ENCODE data around the gene ZNF280B. TPM values are rescaled to one million over a fixed set of nuclear protein-coding genes. Genes with fewer than 3 reads are reported as not detected.

ZNF280B gene
- polyA plus RNA-seq, 3 donors, result 0.04 TPM; not detected in 2

- Histone ChIP-seq H3K27me3 (ENCODE audit: control insufficient read depth in 2 of 2, insufficient read depth in 2 of 2, low read length in 2 of 2) (no peaks in the 10 kb centered on the region), H4K20me1 (ENCODE audit: insufficient read depth, low read length) (no peaks in the 10 kb centered on the region), H3K4me3 (replicated peaks in 1 of 3; ENCODE audit: low read depth in 2 of 3, low read length in 3 of 3) (no peak overlapping the region), H3K36me3 (replicated peaks in 1 of 2; ENCODE audit: control insufficient read depth in 1 of 2, insufficient read depth in 2 of 2, low read length in 2 of 2) (no peaks in the 10 kb centered on the region), H3K9ac (ENCODE audit: insufficient read depth, low read length, poor library complexity, severe bottlenecking) (no peak overlapping the region), H2AFZ (ENCODE audit: insufficient read depth, low read depth, low read length, poor library complexity, severe bottlenecking) (no peak overlapping the region), H3K4me2 (replicated peaks; ENCODE audit: extremely low read depth, low read length, poor library complexity, severe bottlenecking) (no peak overlapping the region), H3K4me1 (ENCODE audit: control insufficient read depth in 1 of 2, insufficient read depth in 2 of 2, low read length in 2 of 2) (peaks cover 5 to 19% of the 10 kb centered on the region in 2 donors), H3K27ac (ENCODE audit: low read depth in 1 of 2, low read length in 2 of 2) (no peak overlapping the region), H3K79me2 (ENCODE audit: insufficient read depth, low read length) (no peaks in the 10 kb centered on the region), H3K9me3 (replicated peaks in 1 of 2; ENCODE audit: control insufficient read depth in 1 of 2, insufficient read depth in 1 of 2, low read length in 2 of 2) (no peaks in the 10 kb centered on the region)
- H3K9me3 Mint-ChIP-seq, result peaks cover 0 to 4% (median 1%) of the 10 kb centered on the region in 7 donors
- WGBS (ENCODE audit: insufficient coverage), result 97% methylated on average over 11 of the region's 14 CpGs
- peaks cover 0 to 2% (median 0%) of the 10 kb centered on the region in 3 donors for H3K27me3 Mint-ChIP-seq (ENCODE audit: low read depth in 3 of 3)
- no peak for DNase-seq
- no peaks in the 10 kb centered on the region for H3K36me3 Mint-ChIP-seq
- intact Hi-C loops (cut with micrococcal nuclease), result no loop called here
- no peak overlapping the region for H3K4me3 Mint-ChIP-seq
- H3K4me1 Mint-ChIP-seq, result peaks cover 16% of the 10 kb centered on the region
- no peak for TF ChIP-seq CTCF (IDR thresholded peaks at IDR 0.05)
- H3K27ac Mint-ChIP-seq, result no peak overlapping the region
Measured at GRCh38 chr22:22556578-22556977, 48.0 kb upstream of the ZNF280B start.

- WGBS (ENCODE audit: insufficient coverage), result 95% methylated on average over 5 of the region's 9 CpGs
- H3K9me3 Mint-ChIP-seq, result peaks cover 0 to 4% (median 1%) of the 10 kb centered on the region in 7 donors
- H3K4me1 Mint-ChIP-seq, result peaks cover 16% of the 10 kb centered on the region
- H3K79me2 ChIP-seq (ENCODE audit: insufficient read depth, low read length), result no peaks in the 10 kb centered on the region
- DNase-seq, result no peak
- intact Hi-C loops (cut with micrococcal nuclease), result no loop called here
- H3K36me3 ChIP-seq (replicated peaks in 1 of 2; ENCODE audit: control insufficient read depth in 1 of 2, insufficient read depth in 2 of 2, low read length in 2 of 2), result no peaks in the 10 kb centered on the region
- H3K9me3 ChIP-seq (replicated peaks in 1 of 2; ENCODE audit: control insufficient read depth in 1 of 2, insufficient read depth in 1 of 2, low read length in 2 of 2), result no peaks in the 10 kb centered on the region
- H3K27ac Mint-ChIP-seq, result peak overlapping the region in 1 of 7 donors; percentile 71
- H4K20me1 ChIP-seq (ENCODE audit: insufficient read depth, low read length), result no peaks in the 10 kb centered on the region
- no peak for TF ChIP-seq CTCF (IDR thresholded peaks at IDR 0.05)
- H3K27me3 ChIP-seq (ENCODE audit: control insufficient read depth in 2 of 2, insufficient read depth in 2 of 2, low read length in 2 of 2), result no peaks in the 10 kb centered on the region
- H3K4me2 ChIP-seq (replicated peaks; ENCODE audit: extremely low read depth, low read length, poor library complexity, severe bottlenecking), result no peak overlapping the region
- H3K4me3 ChIP-seq (replicated peaks in 1 of 3; ENCODE audit: low read depth in 2 of 3, low read length in 3 of 3), result no peak overlapping the region
- no peak overlapping the region for H3K27ac ChIP-seq (ENCODE audit: low read depth in 1 of 2, low read length in 2 of 2)
- H3K27me3 Mint-ChIP-seq (ENCODE audit: low read depth in 3 of 3), result peaks cover 0 to 2% (median 0%) of the 10 kb centered on the region in 3 donors
- no peak overlapping the region for H2AFZ ChIP-seq (ENCODE audit: insufficient read depth, low read depth, low read length, poor library complexity, severe bottlenecking)
- peaks cover 5 to 19% of the 10 kb centered on the region in 2 donors for H3K4me1 ChIP-seq (ENCODE audit: control insufficient read depth in 1 of 2, insufficient read depth in 2 of 2, low read length in 2 of 2)
- H3K9ac ChIP-seq (ENCODE audit: insufficient read depth, low read length, poor library complexity, severe bottlenecking), result no peak overlapping the region
- H3K4me3 Mint-ChIP-seq, result no peak overlapping the region
- H3K36me3 Mint-ChIP-seq, result no peaks in the 10 kb centered on the region
Measured at GRCh38 chr22:22555596-22555995, 47.1 kb upstream of the ZNF280B start.

All from CD14-positive monocyte (primary cell).